Activated naive CD4-positive, alpha-beta T cell treated with anti-CD3 and anti-CD28 coated beads, Interleukin-2, amount 10 ng/mL, durations not matched to agents 7 days and 5 days (primary cell): ENCODE data around the gene FOXE3.

Source experiments
- CTCF ChIA-PET: fragments of 350-600 bp; sonication (Branson Sonifier 250); formaldehyde crosslinking; loops from one replicate; lab custom pipeline; 2021; ENCODE audit warnings: antibody characterized with exemption; lab: Charles Lee
- DNase-seq: peaks from one replicate; pipeline ENCODE4 v3.0.0-alpha.2; 2020
- H3K27ac Mint-ChIP-seq: one replicate; pipeline ENCODE4 v1.8.0; 2021; ENCODE audit warnings: mild to moderate bottlenecking, moderate library complexity, mixed read lengths
- H3K27me3 Mint-ChIP-seq: one replicate; pipeline ENCODE4 v1.8.0; 2021; ENCODE audit warnings: mild to moderate bottlenecking, mixed read lengths
- H3K36me3 Mint-ChIP-seq: one replicate; pipeline ENCODE4 v1.8.0; 2021; ENCODE audit warnings: mixed read lengths
- H3K4me1 Mint-ChIP-seq: one replicate; pipeline ENCODE4 v1.8.0; 2021; ENCODE audit warnings: mixed read lengths
- H3K4me3 Mint-ChIP-seq: one replicate; pipeline ENCODE4 v1.8.0; 2021; ENCODE audit warnings: mild to moderate bottlenecking, moderate library complexity, mixed read lengths
- H3K9me3 Mint-ChIP-seq: one replicate; pipeline ENCODE4 v1.8.0; 2021; ENCODE audit warnings: mixed read lengths

The FOXE3 gene

DNA sequence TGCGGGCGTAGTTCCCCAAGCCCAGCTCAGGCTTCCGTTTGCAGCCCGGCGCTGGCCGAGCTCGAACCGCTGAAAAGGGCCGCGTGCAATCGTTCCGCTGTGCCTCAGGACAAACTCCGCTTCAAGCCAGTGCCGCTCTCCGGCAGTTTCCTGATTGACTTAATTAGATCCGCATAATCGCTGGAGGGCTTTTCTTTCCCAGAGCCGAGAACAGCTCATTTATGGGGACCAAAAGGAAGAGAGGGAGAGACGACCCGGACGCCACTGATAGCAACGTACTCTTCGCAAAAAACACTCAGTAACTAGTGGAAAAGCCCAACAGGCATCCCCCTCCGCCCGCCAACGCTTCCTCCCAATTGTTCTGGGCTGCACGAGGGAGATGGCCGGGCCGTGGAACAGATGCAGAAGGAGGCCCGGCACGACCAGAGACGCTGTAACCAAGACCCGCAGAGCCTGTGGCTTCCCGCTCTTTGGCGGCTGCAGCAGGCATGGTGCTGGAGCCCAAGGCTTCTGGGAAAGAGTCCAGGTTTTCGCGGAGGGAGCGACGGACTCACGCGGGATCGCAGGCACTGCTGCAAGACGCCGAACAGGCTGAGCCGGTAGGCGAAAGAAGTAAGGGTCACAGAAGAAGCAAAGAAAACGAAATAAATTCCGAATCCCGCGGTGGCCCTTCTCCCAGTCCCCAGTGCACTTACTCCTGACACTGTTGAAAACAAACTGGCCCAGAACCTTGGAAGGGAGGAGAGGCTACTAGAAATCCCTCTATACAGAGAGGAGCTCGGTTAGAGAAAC is 18.2 kb downstream of the FOXE3 start:
- Mint-ChIP-seq H3K27me3 (peaks cover 65% of the 10 kb centered on the region), H3K27ac (no peak overlapping the region)

GRCh38 chr1:47435506-47436303 is 19.6 kb downstream of the FOXE3 start:
- H3K27ac Mint-ChIP-seq: no peak overlapping the region

More for the DNA sequence above, 18.2 kb downstream of the FOXE3 start:
- peaks cover 40% of the 10 kb centered on the region for H3K36me3 Mint-ChIP-seq
- H3K4me1 Mint-ChIP-seq: peaks cover 45% of the 10 kb centered on the region
- CTCF ChIA-PET: interaction anchor here (0.8 to 5.3 kb wide), 11 partner anchors 10 to 293 kb away, joined by 3 to 36 read pairs (median 5); partner anchors contain the start of gene PDZK1IP1
- no peaks in the 10 kb centered on the region for H3K9me3 Mint-ChIP-seq
- H3K4me3 Mint-ChIP-seq: peak overlapping the region; percentile 41
- DNase-seq: no peak

GRCh38 chr1:47436304-47436978 is 20.4 kb downstream of the FOXE3 start:
- H3K4me1 Mint-ChIP-seq: peaks cover 45% of the 10 kb centered on the region
- CTCF ChIA-PET: interaction anchor here (0.6 to 5.3 kb wide), 20 partner anchors 8 to 757 kb away, joined by 3 to 36 read pairs (median 4); no protein-coding TSS in a partner anchor

More at GRCh38 chr1:47435506-47436303, 19.6 kb downstream of the FOXE3 start:
- Mint-ChIP-seq H3K4me3 (peak overlapping the region; percentile 93), H3K9me3 (no peaks in the 10 kb centered on the region), H3K4me1 (peaks cover 45% of the 10 kb centered on the region), H3K27me3 (peaks cover 64% of the 10 kb centered on the region), H3K36me3 (peaks cover 40% of the 10 kb centered on the region)
- CTCF ChIA-PET: interaction anchor here (0.6 to 5.3 kb wide), 21 partner anchors 8 to 757 kb away, joined by 3 to 36 read pairs (median 4); no protein-coding TSS in a partner anchor
- no peak for DNase-seq

GRCh38 chr1:47436979-47437446 is 20.9 kb downstream of the FOXE3 start:
- Mint-ChIP-seq H3K9me3 (no peaks in the 10 kb centered on the region), H3K36me3 (peaks cover 40% of the 10 kb centered on the region), H3K27me3 (peaks cover 55% of the 10 kb centered on the region), H3K4me1 (peaks cover 40% of the 10 kb centered on the region), H3K27ac (peak overlapping the region; percentile 86), H3K4me3 (peak overlapping the region; percentile 93)
- CTCF ChIA-PET: interaction anchor here (0.7 to 5.3 kb wide), 26 partner anchors 8 to 297 kb away, joined by 3 to 36 read pairs (median 4); no protein-coding TSS in a partner anchor
- DNase-seq: no peak

More at GRCh38 chr1:47436304-47436978, 20.4 kb downstream of the FOXE3 start:
- peak overlapping the region; percentile 93 for H3K4me3 Mint-ChIP-seq
- no peaks in the 10 kb centered on the region for H3K9me3 Mint-ChIP-seq
- peaks cover 60% of the 10 kb centered on the region for H3K27me3 Mint-ChIP-seq
- peaks cover 40% of the 10 kb centered on the region for H3K36me3 Mint-ChIP-seq
- H3K27ac Mint-ChIP-seq: peak overlapping the region; percentile 86
- DNase-seq: peak; percentile 86

GRCh38 chr1:47437447-47438164 is 21.5 kb downstream of the FOXE3 start, which contains the start of gene FOXD2:
TSS of gene FOXD2 (plus strand) at chr1:47438044. CDS start at chr1:47438136, 92 bp downstream.
- Mint-ChIP-seq H3K4me1 (peaks cover 34% of the 10 kb centered on the region), H3K36me3 (peaks cover 35% of the 10 kb centered on the region), H3K27me3 (peaks cover 49% of the 10 kb centered on the region), H3K4me3 (peak within 1 kb of the TSS; percentile 93), H3K27ac (peak within 1 kb of the TSS; percentile 86), H3K9me3 (no peaks in the 10 kb centered on the region)
- CTCF ChIA-PET: interaction anchor here (0.7 to 5.3 kb wide), 16 partner anchors 8 to 293 kb away, joined by 3 to 36 read pairs (median 4); no protein-coding TSS in a partner anchor
- peak; percentile 91 for DNase-seq

- Mint-ChIP-seq H3K27me3 (peaks cover 41% of the 10 kb centered on the region), H3K27ac (peak overlapping the region; percentile 65), H3K4me3 (peak overlapping the region; percentile 74), H3K9me3 (no peaks in the 10 kb centered on the region), H3K4me1 (peaks cover 28% of the 10 kb centered on the region), H3K36me3 (peaks cover 28% of the 10 kb centered on the region)
- DNase-seq: peak; percentile 57
- CTCF ChIA-PET: interaction anchor here (0.9 to 5.3 kb wide), 11 partner anchors 10 to 293 kb away, joined by 3 to 36 read pairs (median 4); no protein-coding TSS in a partner anchor
These were observed 22.3 kb downstream of the FOXE3 start for GRCh38 chr1:47438165-47439016.

GRCh38 chr1:47439017-47439818 is 23.1 kb downstream of the FOXE3 start:
- peaks cover 32% of the 10 kb centered on the region for H3K27me3 Mint-ChIP-seq
- H3K36me3 Mint-ChIP-seq: peaks cover 22% of the 10 kb centered on the region
- CTCF ChIA-PET: interaction anchor here (2.0 kb wide), 1 partner anchor 10 kb away, joined by 23 read pairs; no protein-coding TSS in a partner anchor
- H3K27ac Mint-ChIP-seq: no peak overlapping the region
- peaks cover 24% of the 10 kb centered on the region for H3K4me1 Mint-ChIP-seq
- no peaks in the 10 kb centered on the region for H3K9me3 Mint-ChIP-seq
- DNase-seq: no peak
- H3K4me3 Mint-ChIP-seq: peak overlapping the region; percentile 43

GRCh38 chr1:47439819-47440598 is 23.9 kb downstream of the FOXE3 start:
- Mint-ChIP-seq H3K36me3 (peaks cover 17% of the 10 kb centered on the region), H3K27me3 (peaks cover 25% of the 10 kb centered on the region), H3K4me1 (peaks cover 24% of the 10 kb centered on the region), H3K9me3 (peaks cover 2% of the 10 kb centered on the region), H3K27ac (no peak overlapping the region), H3K4me3 (peak overlapping the region; percentile 43)
- DNase-seq: no peak
- CTCF ChIA-PET: interaction anchor here (2.0 kb wide), 1 partner anchor 269 kb away, joined by 18 read pairs; no protein-coding TSS in a partner anchor

- H3K27me3 Mint-ChIP-seq: peaks cover 18% of the 10 kb centered on the region
- peaks cover 13% of the 10 kb centered on the region for H3K36me3 Mint-ChIP-seq
- H3K9me3 Mint-ChIP-seq: peaks cover 2% of the 10 kb centered on the region
- CTCF ChIA-PET: interaction anchor here (1.0 to 2.0 kb wide), 2 partner anchors 8 to 269 kb away, joined by 4 to 18 read pairs; no protein-coding TSS in a partner anchor
- H3K4me3 Mint-ChIP-seq: no peak overlapping the region
- H3K27ac Mint-ChIP-seq: no peak overlapping the region
- H3K4me1 Mint-ChIP-seq: peaks cover 25% of the 10 kb centered on the region
- no peak for DNase-seq
These were observed 24.6 kb downstream of the FOXE3 start for GRCh38 chr1:47440599-47441081.

- Mint-ChIP-seq H3K9me3 (peaks cover 2% of the 10 kb centered on the region), H3K27me3 (peaks cover 13% of the 10 kb centered on the region)
These were observed 25.5 kb downstream of the FOXE3 start for GRCh38 chr1:47441450-47442106.

More at GRCh38 chr1:47441450-47442106, 25.5 kb downstream of the FOXE3 start:
- Mint-ChIP-seq H3K4me1 (peaks cover 19% of the 10 kb centered on the region), H3K27ac (no peak overlapping the region), H3K4me3 (no peak overlapping the region), H3K36me3 (peaks cover 6% of the 10 kb centered on the region)
- CTCF ChIA-PET: interaction anchor here (0.7 to 2.0 kb wide), 3 partner anchors 9 to 296 kb away, joined by 3 to 18 read pairs (median 4); no protein-coding TSS in a partner anchor
- no peak for DNase-seq
